Stimulated activated CD8-positive, alpha-beta memory T cell treated with anti-CD3 and anti-CD28 coated beads, Interleukin-12 subunit alpha, Interleukin-12 subunit beta, amount 100 ng/mL, for 4 hours (primary cell): ENCODE measurements around the gene HAO1.

ENCODE experiments used
- DNase-seq: peaks from one replicate; pipeline ENCODE4 v3.0.0-alpha.2; 2020; ENCODE audit warnings: low read depth

Gene HAO1

GRCh38 chr20:7926767-7927166 lies 13.5 kb downstream of the HAO1 start:
- DNase-seq, result no peak

GRCh38 chr20:7926323-7926722 lies 13.9 kb downstream of the HAO1 start:
- DNase-seq, result no peak

DNA sequence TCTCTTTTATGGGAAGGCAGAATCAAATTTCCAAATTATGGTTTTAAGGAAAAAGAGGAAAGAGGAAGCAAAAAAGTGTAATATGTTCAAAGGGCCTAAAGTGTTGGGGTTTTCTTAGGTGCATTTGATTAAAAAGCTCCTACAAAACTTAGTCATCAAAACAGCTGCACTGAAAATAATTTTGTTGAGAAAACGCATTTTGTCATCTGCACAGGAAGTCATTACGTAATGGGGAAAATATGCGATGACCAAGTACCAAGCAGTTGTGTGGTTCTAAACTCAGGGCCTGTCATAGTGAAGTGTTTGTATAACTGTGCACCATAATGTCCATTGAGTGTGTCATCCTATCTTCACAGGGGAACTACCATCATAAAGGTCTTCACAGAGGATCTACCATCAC lies 15.6 kb downstream of the HAO1 start:
- DNase-seq, result no peak

GRCh38 chr20:7916648-7917047 lies 23.6 kb downstream of the HAO1 start:
- no peak for DNase-seq

DNA sequence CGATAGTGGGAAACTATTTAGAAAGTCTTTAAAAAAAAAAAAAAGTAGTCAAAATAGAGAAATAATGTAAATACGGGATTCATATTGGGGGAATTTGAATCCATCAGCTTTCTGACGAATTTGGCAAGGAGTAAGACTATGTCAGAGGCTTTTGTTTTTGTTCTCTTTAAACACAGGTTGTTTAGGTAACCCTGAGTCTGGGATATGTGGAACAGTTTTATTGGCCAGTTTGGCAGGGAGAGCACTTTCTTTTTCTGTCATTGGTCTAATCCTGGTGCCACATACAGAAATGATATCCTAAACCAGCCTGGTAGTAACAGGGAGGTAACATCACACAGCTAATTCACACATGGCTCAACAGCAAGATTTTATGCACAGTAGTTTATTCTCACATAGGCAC lies 27.7 kb downstream of the HAO1 start:
- DNase-seq, result no peak

DNA sequence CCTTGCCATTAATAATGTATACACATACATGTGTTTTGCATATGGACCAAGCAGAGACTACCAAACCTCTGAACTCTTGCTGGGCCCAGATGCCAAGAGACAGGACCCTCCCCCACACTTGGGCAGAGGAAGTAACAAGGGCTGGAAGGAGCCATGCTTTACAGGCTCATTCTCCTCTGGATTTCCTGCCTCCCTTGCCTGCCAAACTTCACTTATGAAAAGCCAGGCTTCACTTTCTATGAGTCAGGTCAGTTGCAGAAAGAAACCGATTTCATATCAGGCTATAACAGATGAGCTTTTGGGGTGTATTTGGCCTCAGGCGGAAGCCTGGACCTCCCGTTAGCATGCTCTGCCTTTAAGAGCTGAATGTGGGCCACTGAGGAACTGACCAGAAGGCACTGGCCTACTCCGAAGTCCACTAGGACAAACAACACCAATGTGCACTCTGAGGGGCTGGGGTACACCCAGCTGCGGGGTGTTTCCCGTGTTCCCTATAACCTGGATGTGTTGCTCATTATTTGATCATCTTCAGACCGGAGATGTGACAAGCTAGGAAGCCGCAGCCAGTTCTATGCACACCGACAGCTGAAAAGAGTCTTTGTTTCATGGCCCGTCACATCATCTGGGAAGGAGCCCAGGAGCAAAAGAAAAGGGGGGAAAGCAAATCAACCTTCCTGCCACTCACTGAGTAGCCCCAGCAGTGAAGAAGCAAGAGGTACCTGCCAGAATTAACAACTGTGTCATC lies 28.5 kb downstream of the HAO1 start:
- DNase-seq, result no peak

DNA sequence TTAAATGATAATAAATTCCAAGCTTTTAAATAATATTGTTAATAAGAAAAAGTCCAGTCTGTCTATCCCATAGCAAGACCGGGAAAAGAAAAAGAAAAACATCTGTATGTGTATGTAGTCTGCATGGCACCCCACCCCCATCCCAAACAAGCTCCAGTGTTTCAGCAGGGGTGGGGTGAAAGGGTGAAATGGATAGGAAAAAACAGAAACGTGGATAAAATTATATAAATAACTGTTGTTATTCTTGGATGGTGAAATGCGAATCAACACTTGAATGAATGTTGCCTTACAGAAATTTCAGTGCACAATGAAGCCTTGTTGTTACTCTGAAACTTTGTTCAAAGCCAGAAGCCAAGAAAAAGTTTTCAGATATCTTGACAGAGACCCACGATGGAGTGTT lies 31.4 kb downstream of the HAO1 start:
- DNase-seq, result no peak

GRCh38 chr20:7903429-7903828 lies 36.8 kb downstream of the HAO1 start:
- DNase-seq, result no peak

DNA sequence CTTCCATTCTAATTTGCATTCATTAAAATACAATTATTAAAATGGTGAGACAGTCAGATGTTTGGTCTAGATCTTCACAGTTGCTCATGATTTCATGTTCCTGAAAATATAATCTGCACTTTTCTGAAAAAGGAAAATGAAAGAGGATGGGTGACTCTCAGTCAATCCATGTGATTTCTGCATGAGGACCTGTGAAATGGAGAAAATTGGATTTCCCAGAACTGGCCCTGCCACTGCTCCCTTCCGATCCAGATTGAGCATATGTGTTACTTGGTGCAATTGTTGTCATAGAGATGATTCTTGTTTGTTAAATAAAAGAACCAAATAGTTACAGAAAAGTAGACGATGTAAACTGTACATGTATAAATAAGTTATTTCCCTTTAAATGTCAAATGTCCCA lies 37.4 kb downstream of the HAO1 start:
- no peak for DNase-seq

GRCh38 chr20:7897781-7898364 lies 42.4 kb downstream of the HAO1 start:
- DNase-seq, result no peak

GRCh38 chr20:7893014-7893730 lies 47.1 kb downstream of the HAO1 start:
- no peak for DNase-seq

DNA sequence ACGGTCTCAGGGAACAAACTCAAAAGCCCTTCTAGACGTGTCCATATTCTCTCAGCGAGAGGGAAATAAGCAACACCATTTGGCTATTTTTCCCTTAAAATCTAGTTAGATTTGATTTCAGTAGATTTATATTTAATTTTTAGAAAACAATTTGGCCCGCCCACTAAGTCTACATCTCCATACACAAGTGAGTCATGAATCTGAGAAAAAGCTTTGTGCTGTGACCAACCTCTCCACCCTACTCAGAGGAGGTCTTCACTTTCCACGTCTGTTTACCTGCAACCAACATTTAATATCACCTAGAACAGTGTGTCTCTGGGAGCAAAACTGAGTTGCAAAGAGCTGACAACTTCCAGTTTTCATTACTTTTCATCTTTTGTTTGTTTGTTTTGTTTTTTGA lies 48.6 kb downstream of the HAO1 start:
- no peak for DNase-seq

DNA sequence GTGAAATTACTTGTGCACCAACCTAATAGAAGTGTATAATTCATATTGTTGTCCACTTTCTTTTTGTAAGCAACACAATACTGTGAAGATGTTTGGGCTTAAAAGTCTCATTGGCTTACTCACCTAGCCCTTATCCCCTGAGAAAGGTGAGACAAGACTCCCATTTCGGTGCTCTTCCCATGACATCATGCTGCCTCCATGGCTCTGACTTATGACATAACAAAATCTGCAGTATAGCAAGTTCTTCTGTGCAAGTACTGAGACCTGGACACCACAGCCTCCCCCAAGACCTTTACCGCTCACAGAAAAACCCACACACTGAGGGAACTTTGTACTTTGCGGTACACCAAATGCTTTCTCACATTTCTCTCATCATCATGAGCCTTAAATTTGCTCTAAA lies 50.5 kb downstream of the HAO1 start:
- DNase-seq, result no peak

DNA sequence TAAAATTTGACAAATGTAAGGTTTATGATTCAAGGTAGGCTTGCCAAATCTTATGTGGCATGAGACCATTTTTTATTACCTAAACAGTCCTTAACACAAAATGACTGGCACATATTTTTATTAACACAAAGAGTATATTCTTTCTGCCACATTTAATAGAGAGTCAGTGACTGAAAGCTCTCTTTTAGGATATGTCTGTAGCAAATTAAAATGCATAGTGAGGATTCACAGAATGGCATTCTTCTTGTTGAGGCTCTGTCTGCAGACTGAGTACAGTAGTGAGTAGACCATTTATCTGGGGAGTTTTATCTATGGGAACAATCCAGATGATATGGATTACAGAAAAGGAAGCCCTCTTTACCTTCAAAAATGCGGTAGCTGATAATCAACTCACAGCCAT lies 56.5 kb downstream of the HAO1 start:
- no peak for DNase-seq

DNA sequence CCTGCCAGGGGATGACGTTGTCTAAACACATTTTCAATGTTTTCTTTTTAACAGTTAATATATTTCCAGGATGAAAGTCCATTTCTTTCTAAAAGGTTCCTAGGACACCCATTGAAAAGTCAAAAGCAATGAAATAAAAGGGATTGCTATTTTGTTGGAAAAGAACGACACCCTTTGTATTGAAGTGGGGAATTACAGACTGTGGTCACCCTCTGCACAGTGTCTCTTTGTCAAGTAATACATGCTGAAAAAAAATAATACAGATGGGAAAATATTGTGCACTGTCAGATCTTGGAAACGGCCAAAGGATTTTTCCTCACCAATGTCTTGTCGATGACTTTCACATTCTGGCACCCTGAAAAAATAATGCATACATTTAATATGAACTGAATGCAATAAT lies 56.9 kb downstream of the HAO1 start:
- DNase-seq, result no peak

DNA sequence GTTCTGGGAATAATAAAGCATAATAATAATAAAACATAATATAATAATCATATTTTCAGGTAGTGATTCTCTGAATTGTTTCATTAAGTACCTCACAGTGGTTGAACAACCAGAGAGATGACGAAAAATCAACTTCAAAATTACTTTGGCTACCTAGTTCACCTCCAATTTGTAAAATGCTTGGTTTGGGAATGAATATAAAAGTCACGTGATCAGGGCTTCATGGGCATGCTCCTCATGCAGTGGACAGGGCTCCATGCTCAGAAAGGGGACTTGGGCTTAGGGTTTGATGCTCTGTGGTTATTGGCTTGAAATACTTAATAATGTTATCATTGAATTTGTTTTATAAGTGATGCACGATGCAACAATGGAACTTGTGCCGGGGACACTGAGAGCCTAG lies 58.2 kb downstream of the HAO1 start:
- no peak for DNase-seq

DNA sequence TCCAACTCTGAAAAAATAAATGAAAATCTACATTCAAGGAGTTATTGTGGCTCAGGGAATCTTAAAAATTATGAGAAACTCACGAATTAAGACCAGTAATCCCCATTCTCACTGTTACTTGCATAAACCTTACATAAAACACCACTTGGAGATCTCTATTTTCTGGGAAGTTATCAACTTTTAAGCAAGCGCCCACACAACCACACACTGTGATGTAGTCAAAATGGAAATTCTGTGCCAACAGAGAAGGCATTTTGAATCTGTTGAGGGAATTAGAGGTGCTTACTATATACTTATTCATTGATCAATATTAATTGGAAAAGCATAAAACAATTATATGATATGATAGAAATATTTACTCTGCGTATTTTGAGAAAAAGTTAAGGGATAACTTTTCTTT lies 58.7 kb downstream of the HAO1 start:
- no peak for DNase-seq

- no peak for DNase-seq
Measured at GRCh38 chr20:7879883-7880282, 60.4 kb downstream of the HAO1 start.

DNA sequence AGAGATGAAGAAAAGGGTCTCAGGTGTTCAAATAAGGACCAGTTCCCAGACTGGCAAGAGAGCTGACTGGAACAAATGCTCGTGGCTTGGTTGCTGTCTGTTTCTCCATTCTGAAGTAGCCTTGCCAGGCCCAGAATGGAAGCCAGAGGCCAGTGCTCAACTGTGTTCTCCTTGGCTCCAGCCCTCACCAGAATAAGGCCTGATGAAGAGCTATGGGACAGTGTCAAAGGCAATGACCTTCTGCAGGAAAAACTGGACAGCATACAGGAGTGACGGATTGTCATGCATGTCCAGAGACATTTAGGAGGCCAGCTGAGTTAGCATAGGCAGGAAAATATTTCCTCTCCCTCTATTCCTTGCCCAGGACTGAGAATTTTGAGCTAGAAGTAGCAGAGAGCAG lies 72.2 kb downstream of the HAO1 start:
- no peak for DNase-seq

- no peak for DNase-seq
Measured at GRCh38 chr20:7866285-7866684, 74.0 kb downstream of the HAO1 start.

- no peak for DNase-seq
Measured at GRCh38 chr20:7859356-7859802, 80.9 kb downstream of the HAO1 start.

DNA sequence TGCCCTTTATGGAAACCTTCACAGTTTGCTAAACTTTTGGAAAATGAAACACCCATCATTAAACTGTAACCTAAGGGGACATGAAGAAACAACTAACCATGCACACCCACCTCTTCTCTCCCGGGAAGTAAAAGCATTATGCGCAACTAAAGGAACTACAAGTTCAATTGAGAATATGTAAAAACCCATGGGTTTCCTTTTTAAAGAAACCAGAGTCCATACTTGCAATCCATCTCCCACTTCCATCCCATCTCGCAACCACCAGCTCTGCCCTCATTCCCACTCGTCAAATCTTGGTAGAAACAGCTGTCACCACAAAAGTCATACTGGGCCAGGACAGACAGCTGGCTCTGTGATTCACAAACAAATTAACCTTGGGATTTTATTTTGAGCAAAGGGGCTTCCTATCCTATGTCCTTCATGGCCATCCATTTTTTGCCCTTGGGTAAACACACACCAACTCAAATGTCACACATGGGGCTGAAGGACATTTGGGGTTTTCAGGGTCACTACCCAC lies 81.5 kb downstream of the HAO1 start:
- DNase-seq, result no peak

GRCh38 chr20:7856756-7857155 lies 83.5 kb downstream of the HAO1 start:
- DNase-seq, result no peak
